GM12801 (cell line): Measurements from ENCODE around the gene SH3RF3.

Source experiments
- CTCF ChIP-seq: IDR thresholded peaks from one replicate; pipeline ENCODE4 v1.5.1; 2011; ENCODE audit warnings: control low read depth; ENCODE audit not compliant: insufficient read length; ENCODE audit errors: extremely low read depth

The SH3RF3 gene

DNA sequence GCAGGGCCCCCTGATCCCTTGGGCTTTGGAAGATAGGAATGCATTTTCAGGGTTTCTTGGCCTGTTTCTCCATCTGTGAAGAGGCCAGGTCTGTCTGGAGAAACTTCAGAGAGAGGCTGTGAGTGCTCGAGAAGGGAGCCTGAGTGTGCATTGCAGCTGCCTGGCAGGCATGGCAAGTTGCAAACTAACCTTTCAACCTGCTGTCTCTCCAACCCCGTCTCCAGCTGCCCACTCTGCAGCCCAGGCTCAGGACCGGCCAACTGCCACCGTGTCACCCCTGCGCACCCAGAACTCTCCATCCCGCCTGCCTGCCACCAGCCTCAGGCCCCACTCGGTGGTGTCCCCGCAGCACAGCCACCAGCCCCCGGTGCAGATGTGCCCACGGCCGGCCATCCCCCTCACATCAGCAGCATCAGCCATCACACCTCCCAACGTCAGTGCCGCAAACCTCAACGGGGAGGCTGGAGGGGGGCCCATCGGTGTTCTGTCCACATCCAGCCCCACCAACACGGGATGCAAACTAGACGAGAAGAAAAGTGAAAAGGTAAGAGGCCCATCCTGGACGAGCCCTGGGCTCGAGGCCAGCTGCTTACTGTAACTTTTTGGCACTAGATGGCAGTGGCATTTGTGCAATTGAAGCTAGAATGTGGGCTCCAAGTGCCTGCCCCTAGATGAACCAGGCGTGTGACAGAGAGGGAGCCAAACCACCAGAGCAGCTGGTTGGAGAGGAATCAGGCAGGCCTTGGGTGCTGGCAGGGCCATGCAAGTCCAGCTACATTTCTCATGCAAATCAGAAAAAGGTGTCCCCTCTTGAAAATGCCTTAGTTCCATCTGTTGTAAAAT is 320.2 kb downstream of the SH3RF3 start:
- TF ChIP-seq CTCF: no peak

DNA sequence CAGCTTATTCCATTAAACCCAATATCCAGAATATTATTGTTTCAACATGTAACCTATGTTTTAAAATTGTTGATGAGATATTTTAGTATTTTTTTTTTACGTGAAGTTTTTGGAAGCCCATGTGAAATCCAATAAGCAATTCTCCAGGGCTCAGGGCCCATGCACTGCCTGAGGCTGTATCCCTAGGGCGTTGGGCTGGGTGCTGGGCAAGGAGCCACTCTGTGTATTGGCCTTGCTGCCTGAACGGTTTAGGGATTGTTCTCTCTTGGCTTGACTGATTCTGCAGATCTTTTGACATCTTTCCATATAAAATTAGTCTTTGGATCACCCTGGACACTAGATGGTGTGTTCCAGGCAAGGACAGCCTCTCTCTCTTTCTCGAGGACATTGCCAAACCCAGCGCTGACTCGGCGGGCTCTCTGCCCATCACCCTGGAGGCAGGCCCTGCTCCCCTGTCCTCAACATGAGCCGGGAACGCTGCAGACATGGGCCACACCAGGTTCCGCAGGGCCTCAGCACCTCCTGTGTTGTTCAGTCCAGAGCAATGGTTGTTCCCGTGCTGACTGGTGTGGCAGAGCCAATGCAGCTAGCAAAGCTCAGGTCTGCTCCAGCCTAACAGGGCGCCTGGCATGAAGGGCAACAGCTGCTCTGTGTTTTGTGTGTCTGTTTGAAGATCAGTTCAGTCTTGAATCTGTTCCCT is 321.7 kb downstream of the SH3RF3 start:
- no peak for TF ChIP-seq CTCF

- TF ChIP-seq CTCF: no peak
Observed at GRCh38 chr2:109451671-109452070, 322.7 kb downstream of the SH3RF3 start.

DNA sequence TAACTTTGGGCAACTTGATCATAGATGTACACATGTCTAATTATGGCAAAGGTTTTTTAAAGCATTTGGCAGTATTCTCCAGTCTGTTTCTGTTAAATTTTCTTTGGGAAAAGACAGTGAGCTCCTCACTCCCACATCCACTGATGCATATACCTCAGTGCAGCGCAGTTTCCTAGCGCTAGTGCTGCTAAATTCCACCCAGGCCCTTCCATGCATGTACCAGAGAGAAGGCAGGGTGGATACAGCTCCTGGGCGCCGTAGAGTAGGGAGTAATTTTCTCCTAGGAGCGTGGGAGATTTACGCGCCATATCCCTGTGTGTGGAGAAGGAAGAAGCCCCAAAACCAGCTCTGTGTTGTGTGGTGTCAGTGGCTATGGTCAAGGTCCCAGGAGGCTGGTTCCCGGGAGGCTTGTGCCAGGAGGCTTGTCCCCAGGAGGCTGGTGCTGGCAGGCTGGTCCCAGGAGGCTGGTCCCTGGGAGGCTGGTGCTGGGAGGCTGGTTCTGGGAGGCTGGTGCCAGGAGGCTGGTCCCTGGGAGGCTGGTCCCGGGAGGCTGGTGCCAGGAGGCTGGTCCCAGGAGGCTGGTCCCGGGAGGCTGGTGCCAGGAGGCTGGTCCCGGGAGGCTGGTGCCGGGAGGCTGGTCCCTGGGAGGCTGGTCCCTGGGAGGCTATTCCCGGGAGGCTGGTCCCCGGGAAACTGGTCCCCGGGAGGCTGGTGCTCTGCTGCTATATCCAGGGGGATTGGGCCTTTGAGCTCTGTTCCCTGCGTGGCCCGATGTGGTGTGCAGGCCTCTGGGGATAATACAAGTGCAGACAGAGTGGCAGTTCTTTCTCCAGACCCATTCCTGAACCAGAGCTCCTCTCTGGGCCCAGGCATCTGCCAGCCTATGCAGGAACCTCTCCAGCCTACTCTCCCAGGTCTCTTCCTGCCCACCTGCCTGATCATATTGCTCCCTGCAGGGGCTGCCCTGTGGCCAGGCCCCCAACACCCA is 323.6 kb downstream of the SH3RF3 start:
- no peak for TF ChIP-seq CTCF

GRCh38 chr2:109453371-109453995 is 324.5 kb downstream of the SH3RF3 start:
- no peak for TF ChIP-seq CTCF

DNA sequence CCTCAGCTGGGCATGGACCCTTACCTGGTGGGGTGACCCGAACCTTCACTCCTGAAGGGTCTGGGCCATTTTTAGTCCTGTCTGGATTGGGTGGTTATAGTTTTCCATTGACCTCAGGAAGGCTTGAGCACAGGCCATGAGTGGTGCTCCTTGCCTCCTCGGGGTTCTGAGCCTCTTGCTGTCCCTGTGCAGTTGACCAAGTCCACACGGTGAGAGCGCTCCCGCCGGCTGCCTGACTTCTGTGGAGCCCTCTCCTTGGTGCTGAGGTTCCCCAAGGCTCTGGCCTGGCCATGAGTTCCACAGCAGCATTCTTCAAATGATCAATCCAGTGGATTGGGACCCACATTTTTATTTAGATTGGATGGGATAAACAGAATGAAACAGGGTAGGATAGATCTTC is 325.3 kb downstream of the SH3RF3 start:
- no peak for TF ChIP-seq CTCF
